ENCODE data around the gene INSR. TPM values are rescaled to one million over a fixed set of nuclear protein-coding genes. Genes with fewer than 3 reads are reported as not detected.

The INSR gene
- total RNA-seq, 1 experiment from 2014 or later: 22.6 TPM

DNA sequence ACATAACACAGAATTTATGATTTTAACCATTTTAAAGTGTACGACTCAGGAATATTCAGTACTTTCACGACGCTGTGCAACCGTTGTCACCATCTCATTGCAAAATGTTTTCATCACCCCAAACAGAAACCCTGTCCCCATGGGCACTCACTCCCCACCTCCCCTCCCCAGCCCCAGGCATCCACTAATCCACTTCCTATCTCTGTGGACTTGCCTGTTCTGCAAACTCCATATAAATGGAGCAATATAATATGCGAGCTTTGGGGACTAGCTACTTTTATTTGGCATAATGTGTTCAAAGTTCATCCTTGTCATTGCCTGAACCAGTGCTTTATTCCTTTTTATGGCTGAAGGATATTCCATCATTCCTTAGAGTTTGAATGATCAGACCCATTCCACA lies 7.3 kb upstream of the INSR start:
- Histone ChIP-seq H3K36me3 (ENCODE audit: control insufficient read depth, insufficient read depth, low read length) (no peaks in the 10 kb centered on the region), H3K27me3 (replicated peaks; ENCODE audit: control insufficient read depth, insufficient read depth, low read length) (no peaks in the 10 kb centered on the region), H3K4me1 (no peaks in the 10 kb centered on the region), H3K4me3 (ENCODE audit: low read depth, low read length) (no peak overlapping the region), H3K9me3 (no peaks in the 10 kb centered on the region)
- no peaks in the 10 kb centered on the region for H3K9me3 Mint-ChIP-seq (ENCODE audit: unreplicated experiment)
- no TSS peak for BruUV-seq (replicated peaks)
- POLR2A ChIA-PET: no interaction called here
- H3K4me3 Mint-ChIP-seq (ENCODE audit: unreplicated experiment): no peak overlapping the region
- H3K27ac Mint-ChIP-seq (ENCODE audit: unreplicated experiment): no peak overlapping the region
- CTCF ChIA-PET: no interaction called here
- H3K27me3 Mint-ChIP-seq (ENCODE audit: insufficient read depth, unreplicated experiment): no peaks in the 10 kb centered on the region
- TF ChIP-seq, protein P1, sequence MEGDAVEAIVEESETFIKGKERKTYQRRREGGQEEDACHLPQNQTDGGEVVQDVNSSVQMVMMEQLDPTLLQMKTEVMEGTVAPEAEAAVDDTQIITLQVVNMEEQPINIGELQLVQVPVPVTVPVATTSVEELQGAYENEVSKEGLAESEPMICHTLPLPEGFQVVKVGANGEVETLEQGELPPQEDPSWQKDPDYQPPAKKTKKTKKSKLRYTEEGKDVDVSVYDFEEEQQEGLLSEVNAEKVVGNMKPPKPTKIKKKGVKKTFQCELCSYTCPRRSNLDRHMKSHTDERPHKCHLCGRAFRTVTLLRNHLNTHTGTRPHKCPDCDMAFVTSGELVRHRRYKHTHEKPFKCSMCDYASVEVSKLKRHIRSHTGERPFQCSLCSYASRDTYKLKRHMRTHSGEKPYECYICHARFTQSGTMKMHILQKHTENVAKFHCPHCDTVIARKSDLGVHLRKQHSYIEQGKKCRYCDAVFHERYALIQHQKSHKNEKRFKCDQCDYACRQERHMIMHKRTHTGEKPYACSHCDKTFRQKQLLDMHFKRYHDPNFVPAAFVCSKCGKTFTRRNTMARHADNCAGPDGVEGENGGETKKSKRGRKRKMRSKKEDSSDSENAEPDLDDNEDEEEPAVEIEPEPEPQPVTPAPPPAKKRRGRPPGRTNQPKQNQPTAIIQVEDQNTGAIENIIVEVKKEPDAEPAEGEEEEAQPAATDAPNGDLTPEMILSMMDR (IDR thresholded peaks at IDR 0.05; ENCODE audit: insufficient read depth in 1 of 2, low read depth in 1 of 2, low read length in 1 of 2, severe bottlenecking in 1 of 2, unreplicated experiment in 1 of 2): no peak
- H3K36me3 Mint-ChIP-seq (ENCODE audit: insufficient read depth, unreplicated experiment): no peaks in the 10 kb centered on the region
- intact Hi-C loops (cut with micrococcal nuclease; ENCODE audit: unreplicated experiment): no loop called here
- no peak for DNase-seq
- H3K4me1 Mint-ChIP-seq (ENCODE audit: low read depth, unreplicated experiment): no peaks in the 10 kb centered on the region

DNA sequence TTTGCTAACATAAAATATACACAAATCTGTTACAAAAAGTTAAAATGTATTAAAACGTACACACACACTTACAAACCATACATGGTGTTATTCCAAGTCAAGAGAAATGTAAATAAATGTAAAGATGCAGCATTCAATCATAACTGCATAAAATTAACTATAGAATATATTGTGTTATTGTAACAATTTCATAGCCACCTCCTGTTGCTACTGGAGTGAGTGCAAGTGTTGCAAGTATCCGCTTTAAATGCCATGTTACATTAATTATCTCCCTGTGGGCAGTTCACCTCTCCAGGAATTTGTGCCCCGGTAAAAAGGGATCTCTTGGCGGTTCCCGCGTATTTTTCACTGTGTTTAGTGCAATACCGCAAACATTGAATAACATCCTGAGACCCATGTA lies 3.5 kb upstream of the INSR start:
- H3K27me3 ChIP-seq (replicated peaks; ENCODE audit: control insufficient read depth, insufficient read depth, low read length): no peaks in the 10 kb centered on the region
- no peaks in the 10 kb centered on the region for H3K36me3 ChIP-seq (ENCODE audit: control insufficient read depth, insufficient read depth, low read length)
- no TSS peak for BruUV-seq (replicated peaks)
- no peaks in the 10 kb centered on the region for H3K9me3 ChIP-seq
- H3K36me3 Mint-ChIP-seq (ENCODE audit: insufficient read depth, unreplicated experiment): peaks cover under 1% of the 10 kb centered on the region
- DNase-seq: no peak
- no peak overlapping the region for H3K27ac Mint-ChIP-seq (ENCODE audit: unreplicated experiment)
- no peak overlapping the region for H3K4me3 ChIP-seq (ENCODE audit: low read depth, low read length)
- POLR2A ChIA-PET: no interaction called here
- H3K4me1 ChIP-seq: peaks cover 9% of the 10 kb centered on the region; the same call in 1 of the 2 replicates
- no peak overlapping the region for H3K4me3 Mint-ChIP-seq (ENCODE audit: unreplicated experiment)
- TF ChIP-seq, protein P1 (IDR thresholded peaks at IDR 0.05; ENCODE audit: insufficient read depth in 1 of 2, low read depth in 1 of 2, low read length in 1 of 2, severe bottlenecking in 1 of 2, unreplicated experiment in 1 of 2): no peak
- H3K4me1 Mint-ChIP-seq (ENCODE audit: low read depth, unreplicated experiment): no peaks in the 10 kb centered on the region
- H3K9me3 Mint-ChIP-seq (ENCODE audit: unreplicated experiment): no peaks in the 10 kb centered on the region
- CTCF ChIA-PET: interaction anchor here (1.0 kb wide), 1 partner anchor 9 kb away, joined by 5 read pairs; no protein-coding TSS in a partner anchor
- intact Hi-C loops (cut with micrococcal nuclease; ENCODE audit: unreplicated experiment): no loop called here
- H3K27me3 Mint-ChIP-seq (ENCODE audit: insufficient read depth, unreplicated experiment): no peaks in the 10 kb centered on the region

DNA sequence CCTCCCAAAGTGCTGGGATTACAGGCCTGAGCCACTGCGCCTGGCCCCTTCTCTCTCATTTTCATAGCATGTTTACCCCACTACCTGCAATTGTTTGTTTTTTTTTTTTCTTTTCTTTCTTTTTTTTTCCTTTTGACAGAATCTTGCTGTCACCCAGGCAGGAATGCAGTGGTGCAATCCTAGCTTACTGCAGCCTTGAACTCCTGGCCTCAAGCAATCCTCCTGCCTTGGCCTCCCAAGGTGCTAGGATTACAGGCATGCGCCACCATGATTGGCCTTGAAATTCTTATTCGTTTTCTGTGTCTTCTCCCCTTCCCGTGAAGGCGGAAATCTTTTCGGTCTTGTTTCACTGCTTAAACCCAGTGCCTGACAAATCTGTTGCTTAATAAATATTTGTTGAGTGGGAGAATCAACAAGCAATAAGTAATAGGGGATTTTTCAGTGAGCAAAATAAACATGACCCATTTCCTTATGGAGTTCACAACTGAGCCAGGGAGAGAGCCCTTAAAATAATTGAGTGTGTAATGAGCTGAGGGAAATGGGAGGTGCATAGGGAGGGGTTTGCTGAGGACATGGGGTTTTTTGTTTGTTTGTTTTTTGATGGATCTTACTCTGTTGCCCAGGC lies 1.8 kb upstream of the INSR start:
- H3K36me3 ChIP-seq (ENCODE audit: control insufficient read depth, insufficient read depth, low read length): no peaks in the 10 kb centered on the region
- ChIA-PET POLR2A (no interaction called here), CTCF (no interaction called here)
- H3K27me3 ChIP-seq (replicated peaks; ENCODE audit: control insufficient read depth, insufficient read depth, low read length): no peaks in the 10 kb centered on the region
- Mint-ChIP-seq H3K4me3 (ENCODE audit: unreplicated experiment) (peak overlapping the region; percentile 89), H3K27me3 (ENCODE audit: insufficient read depth, unreplicated experiment) (no peaks in the 10 kb centered on the region), H3K27ac (ENCODE audit: unreplicated experiment) (no peak overlapping the region), H3K36me3 (ENCODE audit: insufficient read depth, unreplicated experiment) (peaks cover 4% of the 10 kb centered on the region), H3K4me1 (ENCODE audit: low read depth, unreplicated experiment) (no peaks in the 10 kb centered on the region), H3K9me3 (ENCODE audit: unreplicated experiment) (no peaks in the 10 kb centered on the region)
- TF ChIP-seq, protein P1 (IDR thresholded peaks at IDR 0.05; ENCODE audit: insufficient read depth in 1 of 2, low read depth in 1 of 2, low read length in 1 of 2, severe bottlenecking in 1 of 2, unreplicated experiment in 1 of 2): no peak
- intact Hi-C loops (cut with micrococcal nuclease; ENCODE audit: unreplicated experiment): loop anchor here (1.0 kb wide), 1 partner anchor 147 kb away; no protein-coding TSS in a partner anchor
- BruUV-seq (replicated peaks): no TSS peak
- H3K4me1 ChIP-seq: peaks cover 9% of the 10 kb centered on the region; the same call in 1 of the 2 replicates
- no peaks in the 10 kb centered on the region for H3K9me3 ChIP-seq
- no peak for DNase-seq
- H3K4me3 ChIP-seq (ENCODE audit: low read depth, low read length): no peak overlapping the region

Data from Caco-2 (cell line).